Measurements from ENCODE around the gene TLR10.
"Not testable (repeated sequence)": the region's sequence is repeated elsewhere in the genome, so short reads cannot be mapped to it uniquely, and the experiment has no call there.

TLR10 gene

DNA sequence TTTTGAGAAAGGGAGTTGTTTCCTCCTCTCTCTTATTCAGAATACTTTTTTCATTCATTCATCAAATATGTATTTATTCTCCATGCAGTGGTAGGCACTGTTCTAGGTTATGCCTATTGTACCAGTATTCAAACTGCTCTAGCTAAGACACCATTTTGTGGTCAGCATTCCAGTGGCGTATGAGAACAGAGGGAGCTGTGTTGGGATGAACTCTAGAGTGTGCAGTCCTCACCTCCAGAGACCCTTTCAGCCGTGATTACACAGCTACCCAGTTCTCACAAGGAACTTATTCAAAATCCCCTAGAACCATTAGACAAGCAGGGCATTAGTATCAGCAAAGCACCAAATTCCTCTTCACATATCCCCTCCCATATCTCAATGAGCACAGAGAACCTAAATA is 17.6 kb upstream of the TLR10 start:
- no peak for DNase-seq

DNA sequence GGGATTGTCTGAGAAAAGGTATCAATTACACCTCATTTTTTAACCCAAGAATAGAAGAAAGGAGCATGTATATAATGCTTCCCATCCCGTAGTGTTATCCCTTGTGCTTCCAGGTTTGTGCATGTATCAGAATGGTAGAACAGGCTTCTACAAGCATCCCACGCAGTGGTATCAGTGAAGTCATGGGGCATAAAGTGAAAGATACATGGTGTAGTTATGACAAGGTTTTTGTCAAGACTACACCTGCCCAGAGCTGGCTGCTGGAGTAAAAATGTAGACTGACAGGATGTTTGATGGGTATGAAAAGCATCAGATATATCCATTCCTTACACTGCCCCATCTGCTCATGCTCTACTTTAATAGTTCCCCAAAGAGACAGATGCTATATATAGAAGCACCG is 12.3 kb upstream of the TLR10 start:
- no peak for DNase-seq

DNA sequence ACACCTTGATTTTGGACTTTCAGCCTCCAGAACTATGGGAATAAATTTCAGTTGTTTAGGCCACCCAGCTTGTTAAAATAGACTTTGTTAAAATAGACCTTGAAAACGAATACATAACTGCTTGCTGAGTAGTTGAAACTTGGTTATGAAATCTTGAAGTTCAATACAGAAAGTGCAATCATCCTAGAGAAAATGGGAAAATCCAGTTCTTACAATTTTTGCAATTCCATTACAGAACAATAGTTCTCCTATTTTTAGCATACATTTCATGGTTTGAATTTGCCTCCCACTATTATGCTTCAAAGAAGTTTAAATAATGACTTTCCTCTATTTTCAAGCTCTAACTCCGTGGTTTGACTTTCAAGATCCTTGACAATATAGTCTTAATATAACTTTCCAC is 11.3 kb upstream of the TLR10 start:
- DNase-seq: no peak

DNA sequence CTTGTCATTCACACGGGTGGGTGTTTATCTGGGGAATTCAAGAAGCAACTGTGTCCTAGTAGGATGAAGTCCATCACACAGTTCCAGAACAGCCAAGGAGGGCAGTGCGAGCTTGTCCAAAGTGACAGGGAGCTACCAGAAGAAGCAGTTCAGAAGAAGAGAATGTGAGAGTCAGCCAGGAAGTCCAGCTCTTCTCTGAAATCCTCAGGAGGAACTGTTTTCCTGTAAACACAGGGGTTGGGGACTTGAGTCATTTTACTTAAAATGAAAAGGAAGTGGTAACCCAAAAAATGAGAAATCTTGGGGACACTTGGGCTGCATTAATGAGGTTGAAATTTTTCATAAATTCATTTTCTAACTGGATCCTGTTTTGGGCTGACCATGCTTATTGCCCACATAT is 8.2 kb upstream of the TLR10 start:
- peak; percentile 36 for DNase-seq

DNA sequence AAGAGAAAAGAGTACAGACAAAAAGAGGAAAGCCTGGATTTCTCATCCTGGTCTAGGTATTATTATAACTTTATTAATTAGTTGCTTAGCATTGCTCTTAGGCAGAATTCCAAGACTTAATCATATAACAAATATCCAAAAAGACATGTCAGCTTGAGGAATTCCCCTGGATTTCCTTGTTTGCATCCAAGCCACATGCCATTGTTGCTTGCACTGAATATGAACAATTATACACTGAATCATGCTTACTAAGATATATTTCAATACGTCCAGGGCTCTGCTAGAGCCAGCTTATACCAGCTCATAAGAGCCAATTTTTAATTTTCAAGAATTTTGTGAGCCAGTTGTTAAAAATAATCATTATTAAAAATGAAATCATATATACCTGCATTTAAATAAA is 5.5 kb upstream of the TLR10 start:
- DNase-seq: no peak

DNA sequence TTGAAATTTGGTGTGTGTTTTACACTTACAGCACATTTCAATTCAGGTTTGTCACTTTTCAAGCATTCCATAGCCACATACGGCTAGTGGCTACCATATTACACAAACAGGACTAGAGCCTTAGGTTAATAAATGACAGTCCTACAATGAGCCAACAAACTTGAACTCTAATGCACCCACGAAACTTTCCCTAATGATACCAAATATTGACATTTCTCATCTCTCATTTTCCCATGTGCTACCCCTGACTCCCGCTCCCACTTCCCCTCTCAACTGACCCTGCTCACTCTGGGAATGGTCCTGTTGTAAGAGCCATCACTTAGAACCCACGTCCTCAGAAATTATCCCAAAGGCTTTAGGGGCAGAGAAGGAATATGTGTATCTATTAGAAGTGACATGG is 4.9 kb upstream of the TLR10 start:
- DNase-seq: no peak

DNA sequence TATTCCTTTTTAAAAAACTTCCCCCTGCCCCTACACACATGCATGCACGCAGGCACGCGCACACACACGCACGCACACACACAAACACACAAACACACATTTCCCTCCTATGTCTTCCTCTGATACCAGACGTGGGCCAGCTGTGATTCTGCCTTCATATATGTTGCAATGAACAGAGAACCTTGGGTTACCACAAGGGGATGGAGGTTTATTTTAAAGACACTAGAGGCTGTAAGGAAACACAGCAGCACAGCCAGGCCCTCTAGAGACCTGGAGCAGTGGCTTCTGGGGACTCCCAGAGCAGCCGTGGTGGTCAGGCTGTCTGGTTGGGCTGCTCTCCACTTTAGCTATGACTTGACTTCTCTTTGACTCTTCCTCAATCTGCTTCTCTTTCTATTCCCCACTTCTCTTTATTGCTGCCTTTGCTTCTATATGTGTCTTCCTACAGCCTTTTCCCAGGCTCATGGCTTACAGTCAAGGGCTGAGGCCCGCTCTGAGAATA is 3.2 kb upstream of the TLR10 start:
- no peak for DNase-seq

DNA sequence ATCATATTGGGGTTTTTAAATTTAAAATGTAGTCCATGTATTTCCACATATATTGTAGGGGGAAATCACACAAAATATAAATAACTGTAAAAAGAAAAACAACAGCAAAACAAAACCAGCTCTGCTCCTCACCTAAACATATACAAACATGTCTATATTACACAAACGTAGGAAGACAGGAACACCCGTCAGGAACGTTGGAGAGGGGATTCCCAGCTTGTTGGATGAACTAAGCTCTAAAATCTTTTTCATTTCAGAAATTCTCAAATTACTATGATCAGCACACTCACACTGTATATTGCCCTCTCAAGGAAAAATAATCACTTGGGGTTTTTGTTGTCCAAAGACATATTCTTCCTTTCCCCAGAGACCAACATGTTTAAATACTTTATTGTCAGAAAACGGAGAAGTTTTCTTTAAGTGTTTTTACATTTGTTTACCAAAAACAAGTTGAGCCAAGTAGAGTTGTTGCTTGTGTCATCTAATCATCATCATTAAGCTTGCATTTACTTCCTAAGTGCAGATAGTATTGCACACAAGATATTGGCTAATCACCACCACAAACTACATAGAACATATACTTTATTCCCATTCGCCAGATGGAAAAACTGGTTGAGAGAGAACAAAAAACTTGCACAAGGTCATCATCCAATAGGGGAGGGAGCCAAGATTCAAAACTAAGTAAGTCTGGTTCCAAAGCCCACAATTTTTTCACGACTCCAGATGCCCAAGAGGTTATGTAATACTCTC is 2.4 kb upstream of the TLR10 start:
- no peak for DNase-seq

DNA sequence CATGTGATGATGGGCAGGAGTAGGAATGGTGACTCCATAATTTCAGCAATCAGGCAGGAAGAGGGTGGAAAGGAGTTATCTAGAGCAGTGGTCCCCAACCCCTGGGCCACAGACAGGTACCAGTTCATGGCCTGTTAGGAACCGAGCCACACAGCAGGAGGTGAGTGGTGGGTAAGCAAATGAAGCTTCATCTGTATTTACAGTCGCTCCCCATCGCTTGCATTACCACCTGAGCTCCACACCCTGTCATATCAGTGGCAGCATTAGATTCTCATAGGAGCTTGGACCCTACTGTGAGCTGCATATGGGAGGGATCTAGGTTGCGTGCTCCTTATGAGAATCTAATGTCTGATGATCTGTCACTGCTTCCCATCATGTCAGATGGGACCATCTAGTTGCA is 1.4 kb upstream of the TLR10 start:
- DNase-seq: no peak

DNA sequence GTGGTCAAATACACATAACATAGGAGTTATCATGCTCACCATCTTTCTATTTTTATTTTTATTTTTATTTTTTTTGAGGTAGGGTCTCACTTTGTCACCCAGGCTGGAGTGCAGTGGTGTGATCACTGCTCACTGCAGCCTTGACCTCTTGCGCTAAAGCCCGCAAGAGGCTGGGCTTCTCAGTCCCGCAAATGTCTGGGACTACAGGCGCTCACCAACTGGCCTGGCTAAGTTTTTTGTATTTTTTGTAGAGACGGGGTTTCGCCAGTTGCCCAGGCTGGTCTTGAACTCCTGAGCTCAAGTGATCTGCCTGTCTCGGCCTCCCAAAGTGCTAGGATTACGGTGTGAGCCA is 295 bp upstream of the TLR10 start:
- no peak for DNase-seq

DNA sequence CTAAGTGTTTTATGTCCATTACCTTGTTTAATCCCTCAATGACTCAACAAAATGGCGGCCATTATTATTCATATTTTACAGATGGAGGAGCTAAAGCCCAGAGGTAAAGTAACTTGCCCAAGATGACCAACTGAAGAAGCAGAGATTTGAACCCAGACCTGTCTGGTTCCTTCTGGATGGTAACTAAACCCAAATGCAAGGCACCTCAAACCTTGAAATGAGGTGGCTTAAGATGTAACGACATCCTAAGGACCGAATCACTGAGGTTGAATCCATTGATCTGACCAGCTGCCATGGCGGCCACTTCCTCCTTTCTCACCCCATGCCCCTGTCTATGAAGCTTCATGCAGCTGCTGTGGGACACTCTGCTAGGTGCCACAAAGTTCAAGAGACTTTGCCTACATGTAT is 932 bp downstream of the TLR10 start:
- DNase-seq: no peak

DNA sequence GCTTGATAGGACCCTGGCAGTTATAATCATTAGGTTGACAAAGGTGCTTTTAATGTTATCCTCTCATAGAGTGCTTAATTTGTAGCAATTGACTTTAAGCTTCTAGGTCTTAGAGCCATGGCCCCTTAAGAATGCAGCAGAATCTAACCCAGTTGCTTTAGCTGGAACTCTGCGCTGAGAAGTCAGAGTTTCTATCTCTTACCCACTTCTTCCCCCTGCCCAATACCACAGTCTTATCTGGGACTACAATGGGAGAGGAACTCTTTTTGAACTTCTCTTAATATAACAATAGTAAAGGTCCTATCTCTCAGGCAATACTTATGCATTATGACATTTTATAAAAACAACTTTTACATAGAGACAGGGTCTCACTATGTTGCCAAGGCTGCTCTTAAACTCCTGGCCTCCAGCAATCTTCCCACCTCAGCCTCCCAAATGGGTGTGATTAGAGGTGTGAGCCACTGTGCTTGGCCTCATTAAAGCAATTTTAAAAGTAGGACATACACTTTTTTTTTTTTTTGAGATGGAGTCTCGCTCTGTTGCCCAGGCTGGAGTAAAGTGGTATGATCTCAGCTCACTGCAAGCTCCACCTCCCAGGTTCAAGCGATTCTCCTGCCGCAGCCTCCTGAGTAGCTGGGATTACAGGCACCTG is 1.8 kb downstream of the TLR10 start:
- no peak for DNase-seq

DNA sequence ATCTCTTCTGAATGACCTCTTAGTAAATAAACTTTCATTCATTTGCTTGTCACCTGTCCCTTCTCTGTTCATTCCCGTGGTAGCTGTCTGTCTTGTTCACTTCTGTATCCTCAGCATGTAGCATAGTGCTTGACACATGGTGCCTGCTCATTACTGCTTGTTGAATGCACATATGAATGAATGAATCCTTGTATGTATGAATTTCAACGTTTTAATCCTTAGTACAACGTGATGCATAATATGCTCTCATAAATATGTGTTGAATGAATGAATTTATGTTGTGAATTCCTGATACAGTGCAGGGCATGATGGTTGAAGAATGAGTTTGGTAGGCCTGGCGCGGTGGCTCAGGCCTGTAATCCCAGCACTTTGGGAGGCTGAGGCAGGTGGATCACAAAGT is 3.0 kb downstream of the TLR10 start:
- no peak for DNase-seq

DNA sequence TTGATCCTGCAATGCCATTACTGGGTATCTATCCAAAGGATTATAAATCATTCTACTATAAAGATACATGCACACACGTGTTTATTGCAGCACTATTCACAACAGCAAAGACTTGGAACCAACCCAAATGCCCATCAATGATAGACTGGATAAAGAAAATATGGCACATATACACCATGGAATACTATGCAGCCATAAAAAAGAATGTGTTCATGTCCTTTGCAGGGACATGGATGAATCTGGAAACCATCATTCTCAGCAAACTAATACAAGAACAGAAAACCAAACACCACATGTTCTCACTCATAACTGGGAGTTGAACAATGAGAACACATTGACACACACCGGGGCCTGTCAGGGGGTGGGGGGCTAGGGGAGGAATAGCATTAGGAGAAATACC is 4.9 kb downstream of the TLR10 start:
- not testable (repeated sequence) for DNase-seq

DNA sequence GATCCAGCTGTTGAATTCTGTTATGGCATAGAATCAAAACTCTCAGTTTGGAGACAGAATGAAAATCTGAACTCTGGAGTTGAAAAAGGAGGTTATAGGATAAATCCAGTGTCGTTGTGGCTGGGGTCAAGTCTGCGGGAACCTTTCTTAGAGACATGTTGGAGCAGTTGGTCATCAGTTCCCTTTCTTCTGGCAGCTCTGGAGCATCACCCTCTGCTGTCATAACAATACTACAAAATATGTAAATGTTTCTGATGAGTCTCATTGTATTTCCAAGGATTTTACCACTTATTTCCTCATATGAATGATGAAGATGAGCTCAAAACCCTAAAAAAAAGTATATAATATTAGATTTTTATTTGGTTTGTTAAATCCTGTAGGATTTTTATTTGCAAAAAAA is 7.5 kb downstream of the TLR10 start:
- no peak for DNase-seq

DNA sequence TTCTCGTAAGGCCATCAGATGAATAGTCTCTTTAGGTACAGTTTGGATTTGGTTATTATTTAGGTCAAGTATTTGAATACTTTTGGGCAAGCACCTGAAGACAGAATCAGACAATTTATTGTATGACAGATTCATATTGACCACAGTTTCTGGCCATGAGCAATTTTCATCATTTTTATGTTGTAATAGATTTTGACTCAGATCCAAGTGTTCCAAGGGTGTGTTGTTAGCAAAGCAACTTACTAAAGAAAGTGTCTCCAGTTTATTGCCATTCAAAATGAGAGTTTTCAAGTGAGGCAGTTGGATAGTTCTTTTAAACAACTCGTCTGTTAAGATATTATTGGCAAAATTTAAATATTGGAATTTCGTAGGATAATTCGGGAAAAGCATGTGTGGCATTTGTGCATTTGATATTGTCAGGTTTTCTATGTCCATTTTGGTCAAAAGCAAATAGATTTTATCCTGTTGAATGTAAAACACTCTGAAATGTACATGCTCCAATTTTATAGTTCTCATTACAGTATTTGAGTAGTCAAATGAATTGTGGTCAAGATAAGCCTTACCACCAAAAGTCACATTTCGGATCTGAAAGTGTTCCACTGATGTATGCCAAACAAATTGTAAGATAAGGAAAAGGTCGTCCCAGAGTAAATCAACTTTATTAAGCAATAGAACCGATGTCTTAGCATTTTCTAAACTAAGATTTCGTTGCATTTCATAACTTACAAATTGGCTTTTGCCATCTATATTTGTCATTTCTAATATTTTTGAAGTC is 8.4 kb downstream of the TLR10 start:
- DNase-seq: no peak

DNA sequence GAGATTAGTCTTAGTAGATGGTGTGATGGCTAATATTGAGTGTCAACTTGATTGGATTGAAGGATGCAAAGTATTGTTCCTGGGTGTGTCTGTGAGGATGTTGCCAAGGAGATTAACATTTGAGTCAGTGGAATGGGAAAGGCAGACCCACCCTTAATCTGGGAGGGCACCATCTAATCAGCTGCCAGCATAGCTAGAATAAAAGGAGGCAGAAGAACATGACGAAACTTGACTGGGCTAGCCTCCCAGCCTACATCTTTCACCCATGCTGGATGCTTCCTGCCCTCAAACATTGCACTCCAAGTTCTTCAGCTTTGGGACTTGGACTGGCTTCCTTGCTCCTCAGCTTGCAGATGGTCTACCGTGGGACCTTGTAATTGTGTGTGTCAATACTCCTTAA is 12.5 kb downstream of the TLR10 start:
- DNase-seq: not testable (repeated sequence)

DNA sequence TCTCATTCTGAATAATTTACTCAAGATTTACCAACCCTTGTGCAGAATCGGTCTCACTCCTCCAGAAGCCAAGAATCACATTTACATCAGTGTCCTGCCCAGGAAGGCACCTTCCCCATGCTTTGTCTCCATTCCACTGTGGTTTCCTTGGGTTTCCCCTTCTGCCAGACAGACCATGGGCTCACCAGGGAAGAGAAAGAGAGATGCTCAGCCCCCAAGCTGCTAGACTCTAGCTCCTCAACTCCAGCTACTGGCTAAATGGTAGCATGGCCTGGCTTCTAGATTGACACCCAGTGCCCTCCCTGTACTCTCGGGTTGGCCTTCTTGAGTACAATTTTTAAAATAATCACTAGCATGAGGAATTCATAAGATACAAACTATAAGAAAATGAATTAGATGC is 12.9 kb downstream of the TLR10 start:
- no peak for DNase-seq

DNA sequence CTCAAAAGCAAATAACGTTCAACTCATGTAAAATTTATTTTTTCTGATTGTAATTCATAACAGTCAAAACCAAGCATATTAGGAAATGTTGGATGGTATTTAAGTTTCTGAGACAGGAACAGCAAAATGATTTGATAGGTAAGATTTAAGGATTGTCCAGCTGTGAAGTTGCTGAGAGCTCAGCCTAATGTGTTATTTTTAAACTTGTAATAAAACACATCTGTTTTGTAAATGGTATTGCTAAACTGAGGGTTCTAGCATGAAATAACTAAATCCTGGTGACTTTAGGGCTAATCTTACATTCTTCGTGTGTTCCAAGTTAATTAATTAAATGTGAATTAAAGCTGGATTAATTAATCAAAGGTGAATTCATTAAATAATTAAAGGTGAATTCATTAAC is 13.3 kb downstream of the TLR10 start:
- DNase-seq: no peak

DNA sequence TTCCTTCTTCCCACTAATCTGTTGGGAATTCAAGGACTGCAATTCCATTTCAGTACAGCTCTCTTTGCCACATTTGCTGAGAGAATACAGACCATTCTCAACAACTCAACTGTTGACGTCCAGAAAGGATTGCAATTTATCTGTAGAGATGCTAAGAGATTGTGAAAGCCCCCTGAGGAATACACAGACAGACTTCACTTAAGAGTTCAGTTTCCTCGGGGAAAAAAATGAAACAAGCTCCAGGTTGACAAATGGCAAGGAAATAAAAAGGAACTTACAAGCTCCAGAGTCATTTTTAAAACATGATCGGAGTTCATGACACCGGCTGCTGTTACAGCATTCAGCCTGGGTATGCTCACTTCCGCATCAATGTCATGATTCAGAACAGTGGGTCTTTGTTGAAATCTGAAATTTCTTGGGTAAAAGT is 13.8 kb downstream of the TLR10 start:
- DNase-seq: no peak

DNA sequence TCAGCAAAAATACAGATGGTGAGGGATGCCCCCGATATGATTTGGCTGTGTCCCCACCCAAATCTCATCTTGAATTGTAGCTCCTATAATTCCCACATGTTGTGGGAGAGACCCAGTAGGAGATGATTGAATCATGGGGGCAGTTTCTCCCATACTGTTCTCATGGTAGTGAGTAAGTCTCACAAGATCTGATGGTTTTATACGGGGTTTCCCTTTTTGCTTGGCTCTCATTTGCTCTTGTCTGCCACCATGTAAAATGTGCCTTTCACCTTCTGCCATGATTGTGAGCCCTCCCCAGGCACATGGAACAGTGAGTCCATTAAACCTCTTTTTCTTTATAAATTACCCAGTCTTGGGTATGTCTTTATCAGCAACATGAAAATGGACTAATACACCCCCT is 15.8 kb downstream of the TLR10 start:
- DNase-seq: not testable (repeated sequence)

DNA sequence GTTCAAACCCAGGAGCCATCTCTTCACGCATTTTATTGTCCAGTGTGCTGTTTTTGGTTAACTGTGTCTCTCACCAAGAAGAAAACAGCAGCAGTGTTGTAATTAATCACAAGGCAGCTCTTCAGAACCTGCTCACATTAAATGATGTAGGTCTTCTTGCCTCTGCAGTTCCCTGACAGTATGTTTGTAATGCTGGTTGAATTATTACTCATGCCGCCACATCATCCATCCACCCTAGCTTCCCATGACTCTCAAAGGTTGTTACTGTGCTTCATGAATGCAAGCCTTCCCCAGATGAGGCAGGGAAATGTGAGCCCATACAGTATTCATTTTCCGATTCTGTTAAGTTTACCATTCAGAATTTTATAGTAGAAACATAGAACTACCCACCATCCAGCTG is 17.4 kb downstream of the TLR10 start:
- no peak for DNase-seq

DNA sequence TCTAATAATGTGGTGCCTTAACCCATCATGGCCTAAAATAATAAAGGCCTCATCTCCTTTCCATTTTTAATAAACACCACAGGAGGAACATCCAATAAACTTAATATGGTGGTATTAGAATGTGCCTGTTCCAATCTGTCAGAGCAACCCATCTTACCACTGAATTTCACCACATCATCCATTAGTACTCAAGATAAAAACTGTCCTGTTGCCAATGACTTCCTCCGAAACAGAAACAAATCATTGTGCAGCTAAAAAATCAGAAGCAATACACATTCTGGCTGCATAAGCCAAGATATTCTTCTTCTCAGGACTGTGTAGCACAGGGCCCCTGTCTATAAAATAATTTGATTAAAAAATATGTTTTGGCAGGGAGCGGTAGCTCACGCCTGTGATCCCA is 18.5 kb downstream of the TLR10 start:
- no peak for DNase-seq

DNA sequence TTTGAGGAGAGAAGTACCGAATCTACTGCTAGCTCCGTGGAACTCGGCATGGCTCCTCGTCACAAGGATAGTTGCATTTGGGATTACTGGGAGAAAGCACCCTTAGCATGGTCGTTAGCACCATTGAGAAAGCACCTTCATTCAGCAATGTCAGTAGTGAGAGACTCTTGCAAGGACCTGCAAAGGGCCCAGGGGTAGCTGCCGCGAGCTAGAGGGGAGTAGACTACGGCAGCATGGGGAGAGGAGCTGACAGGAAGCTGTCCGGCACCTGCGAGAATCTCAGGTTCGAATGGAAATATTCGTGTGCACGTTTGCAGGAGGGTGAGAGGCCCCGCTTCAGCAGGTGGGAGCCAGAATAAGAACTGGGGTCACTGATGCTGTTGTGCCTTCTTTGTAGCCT is 20.2 kb downstream of the TLR10 start:
- DNase-seq: no peak
